GM20431 (cell line): ENCODE results near the gene LY6G6D.

Experiments used
- in situ Hi-C: fragments of 300-500 bp; cut with MseI, MboI; formaldehyde crosslinking; loops from one replicate; pipeline ENCODE4 v1.15.0; 2020; ENCODE audit warnings: low sequenced_read_pairs; ENCODE audit not compliant: unreplicated experiment

Gene LY6G6D

DNA sequence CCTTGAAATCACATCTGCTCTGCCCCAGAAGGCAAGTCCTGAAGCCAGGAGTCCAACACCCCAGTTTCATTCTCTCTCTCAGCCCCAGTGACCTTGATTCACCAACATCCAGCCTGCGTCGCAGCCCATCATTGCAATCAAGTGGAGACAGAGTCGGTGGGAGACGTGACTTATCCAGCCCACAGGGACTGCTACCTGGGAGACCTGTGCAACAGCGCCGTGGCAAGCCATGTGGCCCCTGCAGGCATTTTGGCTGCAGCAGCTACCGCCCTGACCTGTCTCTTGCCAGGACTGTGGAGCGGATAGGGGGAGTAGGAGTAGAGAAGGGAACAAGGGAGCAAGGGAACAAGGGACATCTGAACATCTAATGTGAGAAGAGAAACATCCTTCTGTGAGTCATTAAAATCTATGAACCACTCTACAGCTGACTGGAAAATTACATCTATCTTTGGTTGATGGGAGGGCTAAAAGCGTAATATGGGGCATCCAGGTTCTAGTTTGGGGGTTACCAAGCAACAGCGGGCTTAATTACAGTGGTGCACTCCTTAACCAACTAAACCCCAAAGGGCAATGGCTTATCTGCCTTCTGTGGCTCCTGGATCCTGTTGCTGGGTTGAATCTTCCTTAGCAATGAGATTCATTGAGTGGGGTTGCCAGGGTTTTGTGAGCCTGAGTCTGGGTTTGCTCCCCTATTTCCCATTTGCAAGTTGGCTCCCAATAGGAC is 2.5 kb downstream of the LY6G6D start:
- in situ Hi-C loops = no loop called here

DNA sequence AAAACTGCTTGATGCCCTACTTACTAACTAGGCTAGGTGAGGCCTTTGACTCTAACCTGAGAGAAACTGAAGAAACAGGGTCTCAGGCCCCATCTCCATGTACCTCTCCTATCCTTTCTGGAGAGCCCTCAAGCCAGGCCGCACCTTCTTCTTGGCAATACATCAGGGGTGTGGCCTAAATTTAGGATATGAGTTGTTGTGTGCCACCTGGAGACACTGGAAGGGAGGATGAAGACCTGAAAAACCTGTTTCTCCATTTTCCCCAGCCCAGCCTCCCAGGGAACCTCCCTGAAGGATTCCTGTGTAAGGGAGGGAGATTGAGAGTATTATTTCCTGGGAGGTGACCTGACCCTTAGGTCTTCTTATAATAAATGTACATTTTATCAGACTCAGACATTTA is 3.1 kb downstream of the LY6G6D start:
- in situ Hi-C loops = no loop called here

DNA sequence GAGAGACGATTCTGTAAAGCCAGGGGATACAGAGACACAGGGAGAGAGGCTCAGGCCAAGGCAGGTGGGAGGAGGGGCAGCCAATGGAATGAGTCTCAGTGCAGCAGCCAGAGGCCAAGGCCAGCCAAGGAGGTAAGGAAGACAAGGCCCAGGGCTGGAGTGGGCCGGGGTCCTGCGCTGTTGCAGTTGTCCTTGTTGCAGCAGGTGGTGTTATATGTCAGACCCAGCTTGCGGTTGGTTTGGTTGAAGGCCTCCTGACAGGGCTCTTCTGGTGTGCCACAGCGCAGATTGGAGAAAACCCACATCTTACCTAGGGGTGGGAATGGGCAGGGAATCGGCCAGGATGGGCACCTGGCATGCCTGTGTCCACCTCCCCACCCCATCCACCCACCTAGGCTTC is 3.9 kb downstream of the LY6G6D start:
- in situ Hi-C loops = no loop called here

DNA sequence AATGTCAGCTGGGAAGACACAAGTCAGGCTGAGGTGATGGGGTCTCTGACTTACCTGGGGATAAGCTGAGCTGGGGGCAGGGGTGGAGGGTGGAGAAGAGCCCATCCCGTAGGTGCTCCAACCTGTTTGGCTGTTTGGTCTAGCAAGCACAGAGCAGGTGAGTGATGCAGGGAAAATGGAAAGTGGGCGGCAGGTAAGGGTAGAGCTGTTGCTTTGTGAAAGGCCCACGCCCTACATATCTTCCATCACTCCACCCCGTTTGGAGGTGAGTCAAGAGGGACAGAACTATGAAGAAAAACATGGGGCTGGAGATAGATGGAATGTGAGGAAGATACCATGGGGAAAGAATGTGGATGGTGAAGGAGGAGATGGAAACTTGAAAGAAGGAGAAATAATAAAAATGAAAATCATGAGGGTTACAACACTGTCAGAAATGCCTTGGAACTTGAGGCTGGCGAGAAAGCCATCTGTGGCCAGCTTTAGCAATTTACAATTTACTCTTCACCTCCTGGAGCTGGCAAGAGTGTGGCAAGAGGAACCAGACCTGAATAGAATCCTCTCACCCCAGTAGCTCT is 5.1 kb downstream of the LY6G6D start:
- in situ Hi-C loops = no loop called here

DNA sequence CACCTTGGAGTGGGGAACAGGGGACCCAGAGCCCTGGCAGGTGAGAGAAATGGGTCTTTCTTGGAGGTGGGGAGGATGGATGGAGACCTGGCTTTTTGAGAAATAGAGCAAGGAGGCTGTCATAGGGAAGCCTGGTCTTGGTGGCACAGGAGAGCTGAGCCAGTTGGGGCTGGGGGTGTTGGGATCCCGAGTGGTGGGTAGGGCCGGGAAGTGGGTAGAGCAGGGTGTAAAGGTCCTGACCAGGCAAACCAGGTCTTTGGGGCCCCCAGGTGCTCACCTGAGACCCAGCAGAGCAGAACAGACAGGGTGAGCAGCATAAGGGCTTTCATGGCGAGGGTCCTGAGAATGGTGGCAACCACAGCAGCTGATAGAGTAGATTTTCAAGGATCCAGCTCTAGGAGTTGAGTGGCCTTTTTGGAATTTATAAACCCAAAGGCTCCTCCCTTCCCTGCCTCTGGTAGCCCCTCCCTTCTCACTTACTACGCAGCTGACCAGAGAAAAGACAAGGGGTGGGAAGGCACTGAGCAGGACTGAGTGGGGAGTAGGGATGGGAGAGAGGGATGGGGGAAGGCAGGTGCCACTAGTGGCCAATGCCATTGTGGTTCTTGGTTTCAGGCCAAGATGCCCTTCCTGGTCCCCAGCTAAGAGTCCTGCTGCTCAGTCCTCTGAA is 6.3 kb downstream of the LY6G6D start, which contains the start of gene LY6G6C:
TSS of gene LY6G6C (minus strand) at position 396 of the 670 bp plus-strand sequence. CDS start at position 329, 67 bp downstream.
- in situ Hi-C loops = no loop called here

DNA sequence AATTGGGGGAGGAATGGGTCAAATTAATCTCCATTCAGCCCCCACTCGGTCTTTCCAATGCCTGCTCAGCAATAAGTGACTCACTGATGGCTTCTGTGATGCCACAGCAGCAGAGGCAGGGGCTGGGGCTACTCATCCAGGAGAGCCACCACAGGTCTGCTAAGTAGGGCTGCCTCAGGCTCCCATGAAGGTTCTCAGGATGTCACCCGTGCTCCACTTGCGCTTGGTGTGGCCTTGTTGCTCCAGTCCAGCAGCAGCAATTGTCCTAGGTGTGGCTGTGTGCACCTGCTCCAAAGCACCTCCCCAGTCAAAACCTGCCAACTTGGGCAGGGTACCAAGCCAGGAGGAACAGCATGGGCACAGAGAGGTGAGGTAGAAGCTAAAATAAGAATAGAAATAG is 7.0 kb downstream of the LY6G6D start:
- in situ Hi-C loops = no loop called here

DNA sequence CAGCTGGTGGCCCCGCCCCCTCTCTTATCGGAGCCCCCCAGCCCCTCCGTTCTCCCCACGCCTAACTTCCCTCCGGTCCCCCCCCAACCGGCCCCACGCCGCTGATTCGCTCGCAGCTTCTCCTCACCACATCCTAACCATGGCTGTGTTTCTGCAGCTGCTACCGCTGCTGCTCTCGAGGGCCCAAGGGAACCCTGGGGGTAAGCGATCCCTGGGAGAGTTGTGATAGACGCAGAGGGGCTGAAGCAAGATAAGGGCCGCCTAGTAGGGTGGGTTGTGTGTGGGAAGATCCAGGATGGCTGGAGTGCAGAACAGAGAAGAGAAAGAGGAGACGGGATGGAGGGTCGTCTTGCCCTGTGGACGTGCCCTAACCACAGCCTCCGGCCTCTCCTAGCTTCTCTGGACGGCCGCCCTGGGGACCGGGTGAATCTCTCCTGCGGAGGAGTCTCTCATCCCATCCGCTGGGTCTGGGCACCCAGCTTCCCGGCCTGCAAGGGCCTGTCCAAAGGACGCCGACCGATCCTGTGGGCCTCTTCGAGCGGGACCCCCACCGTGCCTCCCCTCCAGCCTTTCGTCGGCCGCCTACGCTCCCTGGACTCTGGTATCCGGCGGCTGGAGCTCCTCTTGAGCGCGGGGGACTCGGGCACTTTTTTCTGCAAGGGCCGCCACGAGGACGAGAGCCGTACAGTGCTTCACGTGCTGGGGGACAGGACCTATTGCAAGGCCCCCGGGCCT is 8.3 kb downstream of the LY6G6D start, which contains the start of gene MPIG6B:
TSS of gene MPIG6B (plus strand) at position 129 of the 735 bp plus-strand sequence. CDS start at position 140, 11 bp downstream.
- in situ Hi-C loops = no loop called here

DNA sequence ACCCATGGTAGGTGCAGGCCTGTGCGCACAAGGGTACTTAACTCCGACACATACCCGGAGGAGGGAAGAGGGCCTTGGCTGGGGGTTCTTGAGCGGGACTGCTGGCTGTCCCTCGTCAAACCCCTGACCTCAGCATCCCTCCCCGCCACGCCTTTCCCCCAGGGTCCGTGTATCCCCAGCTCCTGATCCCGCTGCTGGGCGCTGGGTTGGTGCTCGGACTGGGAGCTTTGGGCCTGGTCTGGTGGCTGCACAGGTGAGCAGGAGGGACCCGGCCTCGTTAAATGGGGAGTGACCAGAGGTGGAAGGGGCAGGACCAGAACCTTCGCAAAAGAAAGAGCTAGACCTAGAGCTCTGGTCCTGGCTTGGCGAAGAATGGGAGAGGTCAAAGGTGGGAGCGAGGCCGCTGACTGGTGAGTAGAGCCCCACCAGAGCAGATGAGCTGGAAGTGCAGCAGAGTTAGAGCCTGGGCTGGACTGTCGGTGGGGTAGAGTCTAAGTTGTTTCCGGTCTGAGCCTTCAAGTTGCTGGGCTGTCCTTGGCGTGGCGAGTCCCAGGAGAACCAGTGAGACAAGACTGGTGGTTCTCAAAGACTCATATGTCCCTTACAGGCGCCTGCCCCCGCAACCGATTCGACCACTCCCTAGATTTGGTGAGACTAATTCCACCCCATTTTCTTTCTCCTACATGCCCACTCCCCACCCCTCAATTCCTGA is 9.0 kb downstream of the LY6G6D start:
- in situ Hi-C loops = no loop called here

DNA sequence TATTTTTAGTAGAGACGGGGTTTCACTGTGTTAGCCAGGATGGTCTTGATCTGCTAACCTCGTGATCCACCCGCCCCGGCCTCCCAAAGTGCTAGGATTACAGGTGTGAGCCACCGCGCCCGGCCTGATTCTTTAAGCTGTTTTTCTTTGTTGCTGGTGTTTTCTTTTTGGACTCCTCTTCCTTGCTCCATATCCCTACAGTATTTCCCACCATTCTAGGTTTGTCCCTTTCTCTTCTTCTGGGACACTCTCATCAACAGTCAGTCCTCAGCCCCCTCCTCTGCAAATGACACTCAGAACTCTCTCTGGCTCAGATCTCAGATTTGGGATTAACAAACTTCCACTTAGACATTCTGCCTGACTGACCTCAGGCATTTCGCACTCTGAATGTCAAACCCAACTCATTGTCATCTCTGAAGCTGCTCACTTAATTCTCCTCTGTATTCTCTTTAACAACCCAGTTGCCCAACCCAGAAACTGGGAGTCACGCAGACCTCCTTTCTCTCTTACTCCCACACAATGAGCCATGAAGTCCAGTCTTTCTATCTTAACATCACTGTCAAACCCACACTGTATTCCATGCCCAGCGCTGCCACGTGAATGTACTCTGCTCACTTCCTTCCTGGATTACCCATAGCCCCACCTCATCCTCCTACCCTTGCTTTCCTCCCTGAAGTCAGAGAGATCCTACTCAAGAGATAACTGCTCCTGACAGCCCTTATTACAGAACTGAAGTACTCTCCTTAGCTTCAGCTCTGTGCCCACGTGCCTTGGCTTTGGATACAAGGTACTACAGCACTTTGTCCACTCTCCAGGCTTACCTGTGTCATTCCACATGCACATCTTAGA is 10.6 kb downstream of the LY6G6D start:
- in situ Hi-C loops = no loop called here

DNA sequence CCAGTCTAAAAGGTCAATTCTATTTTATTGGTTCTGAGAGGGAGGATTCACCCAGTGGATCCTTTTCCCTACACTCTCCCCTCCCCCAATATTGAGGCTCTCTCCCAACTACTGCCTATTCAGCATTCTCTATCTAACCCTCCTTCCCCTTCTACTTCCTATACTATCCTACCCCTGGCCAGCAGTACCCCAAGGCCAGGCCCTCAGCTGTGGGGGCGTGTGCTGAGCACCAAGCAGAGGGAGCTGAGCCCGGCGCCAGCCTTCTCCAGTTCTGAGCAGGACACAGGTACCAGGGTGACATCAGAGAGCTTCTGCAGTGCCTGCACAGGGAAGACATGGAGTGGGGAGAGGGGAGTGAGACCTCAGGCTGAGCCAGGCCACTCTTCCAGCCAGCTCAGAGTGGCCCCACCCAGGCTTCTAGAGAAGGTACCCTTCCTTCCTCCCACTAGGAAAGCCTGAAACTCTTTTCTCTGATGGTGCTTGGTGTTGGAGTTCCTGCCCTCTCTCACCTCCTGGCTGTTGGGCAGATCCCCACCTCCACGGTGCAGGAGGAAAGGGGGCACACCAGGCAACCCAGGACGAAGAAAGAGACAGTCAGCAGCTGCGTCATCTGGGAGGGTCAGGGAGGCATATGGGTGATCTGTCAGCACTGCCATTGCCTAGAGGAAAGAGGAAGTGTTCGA is 12.0 kb downstream of the LY6G6D start:
- in situ Hi-C loops = no loop called here

DNA sequence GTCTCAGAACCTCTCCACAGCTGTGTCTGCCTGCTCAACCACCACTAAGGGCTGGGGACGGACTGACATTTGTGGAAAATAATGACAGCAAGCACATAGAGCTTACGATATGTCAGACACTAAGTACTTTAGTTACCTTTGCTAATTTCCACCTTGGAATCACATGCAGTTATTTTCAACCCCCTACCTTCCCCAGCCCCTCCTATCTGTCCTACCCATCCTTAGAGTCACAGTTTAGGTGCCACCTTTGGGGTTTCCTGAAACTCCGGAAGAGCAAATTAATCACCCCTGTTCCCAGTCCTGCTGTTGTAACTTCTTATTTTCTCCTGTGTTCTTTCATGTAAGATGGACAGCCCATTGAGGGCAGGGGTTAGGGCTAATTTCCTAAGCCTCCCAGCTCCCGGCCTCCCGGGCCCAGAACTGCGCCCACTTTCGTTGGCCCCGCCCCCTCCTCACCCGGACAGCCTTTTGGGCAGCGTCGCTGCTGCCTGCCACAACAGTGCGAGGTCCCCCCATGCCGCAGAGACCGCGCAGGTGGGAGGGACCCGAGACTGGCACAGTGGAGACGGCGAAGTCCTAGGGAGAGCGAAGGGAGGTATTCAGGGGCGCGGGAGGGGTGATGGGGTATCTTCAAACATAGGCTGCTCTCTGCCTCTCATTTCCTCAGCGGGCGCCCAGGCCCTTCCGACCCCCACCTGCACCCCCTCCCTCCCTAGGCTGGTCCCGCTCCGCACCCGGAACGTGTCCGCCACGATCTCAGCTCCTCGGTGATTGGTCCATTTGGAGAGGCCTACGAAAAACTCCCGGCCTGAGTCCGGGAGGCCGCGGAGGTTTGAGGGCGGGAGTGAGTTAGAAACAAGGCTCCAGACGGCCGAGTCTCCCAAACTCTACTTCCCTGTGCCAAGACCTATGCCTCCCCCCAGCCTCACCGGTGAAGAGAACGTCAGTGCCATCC is 12.8 kb downstream of the LY6G6D start:
- in situ Hi-C loops = no loop called here

DNA sequence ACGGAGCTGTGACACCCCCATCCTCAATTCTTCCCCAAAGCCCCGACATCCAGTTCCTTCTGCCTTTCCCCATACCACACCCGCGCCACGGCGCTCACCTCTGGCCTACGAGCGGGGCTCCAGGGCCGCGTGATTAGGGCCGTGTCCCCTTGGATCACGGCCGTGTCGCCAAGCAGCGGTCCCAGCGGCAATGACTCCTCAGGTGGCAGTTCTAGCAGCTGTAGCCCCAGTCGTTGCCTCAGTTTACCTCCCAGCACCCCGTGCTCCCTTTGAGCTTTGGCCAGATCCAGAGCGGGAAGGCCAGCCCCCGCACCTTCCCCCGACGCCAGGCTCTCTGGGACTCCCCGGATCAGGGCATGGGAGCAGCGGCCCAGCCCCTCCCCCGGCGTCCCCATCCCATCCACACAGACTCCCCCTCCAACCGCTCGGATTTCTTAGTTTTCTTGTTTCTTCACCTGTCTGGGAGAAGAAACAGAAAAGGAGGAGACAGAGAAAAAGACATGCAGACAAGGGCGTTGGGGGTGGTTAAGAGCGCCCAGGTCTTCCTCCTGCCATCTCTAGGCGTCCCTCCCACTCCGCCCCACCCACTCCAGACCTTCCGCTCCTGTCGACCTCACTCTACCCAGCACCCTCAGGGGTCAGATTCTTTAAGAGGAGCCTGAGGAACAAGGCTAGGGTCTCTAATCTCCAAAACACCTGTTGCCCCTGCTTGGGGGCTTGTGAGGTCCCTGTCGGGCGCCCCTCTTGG is 13.8 kb downstream of the LY6G6D start, which contains the start of gene DDAH2:
TSS of gene DDAH2 (minus strand) at position 533 of the 748 bp plus-strand sequence. CDS start at position 395, 138 bp downstream.
- in situ Hi-C loops = no loop called here

DNA sequence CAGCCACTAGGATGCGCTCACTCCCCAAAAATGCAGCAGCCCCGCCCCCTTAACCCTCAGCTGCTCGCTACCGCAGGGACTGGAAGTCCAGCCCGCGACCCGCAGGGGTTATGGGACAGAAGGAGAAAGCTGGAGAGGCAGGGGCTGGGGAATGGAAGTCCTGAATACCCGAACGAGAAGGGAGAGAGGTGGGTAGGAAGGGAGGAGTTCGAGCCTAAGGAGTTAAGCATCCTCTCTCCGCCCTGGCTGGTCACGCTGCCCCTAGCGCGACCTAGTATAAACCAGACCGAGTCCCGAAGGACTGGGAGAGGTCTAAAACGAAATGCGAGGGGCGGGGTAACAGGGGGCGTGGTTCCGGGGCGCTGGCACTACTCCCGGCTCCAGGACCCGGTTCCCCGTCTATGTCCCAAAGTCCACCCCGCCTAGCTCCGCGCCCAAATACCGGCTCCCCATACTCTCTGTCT is 14.4 kb downstream of the LY6G6D start:
- in situ Hi-C loops = no loop called here

DNA sequence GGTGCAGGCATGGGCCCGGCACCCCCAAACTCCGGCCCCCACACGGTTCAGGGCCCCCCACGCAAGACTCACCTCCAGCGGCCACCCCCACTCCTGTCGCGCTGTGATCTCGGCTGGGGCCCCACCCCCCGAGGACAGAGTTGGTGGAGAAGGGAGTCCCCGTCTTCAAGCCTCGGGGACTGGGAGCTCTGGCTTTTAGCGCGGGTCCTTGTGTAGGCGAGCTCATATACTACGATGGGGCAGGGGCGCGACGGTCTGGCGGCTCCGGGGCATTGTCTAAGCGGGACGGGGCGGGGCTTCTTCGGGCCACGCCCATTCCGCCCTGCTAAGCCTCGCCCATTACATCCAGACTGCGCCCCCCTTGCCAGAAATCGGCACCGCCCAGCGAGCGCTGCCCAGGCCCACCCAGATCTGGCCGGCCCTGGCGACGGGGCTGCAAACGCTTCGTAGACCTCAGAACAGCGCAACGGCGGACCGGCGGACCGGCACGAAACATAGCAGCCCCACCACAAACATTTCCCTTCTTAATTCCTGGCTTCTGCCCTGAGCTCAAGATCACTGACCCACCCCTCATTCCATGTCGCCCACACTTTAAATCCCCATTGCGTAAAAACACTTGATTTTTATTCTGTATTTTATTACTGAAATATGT is 15.0 kb downstream of the LY6G6D start:
- in situ Hi-C loops = no loop called here

DNA sequence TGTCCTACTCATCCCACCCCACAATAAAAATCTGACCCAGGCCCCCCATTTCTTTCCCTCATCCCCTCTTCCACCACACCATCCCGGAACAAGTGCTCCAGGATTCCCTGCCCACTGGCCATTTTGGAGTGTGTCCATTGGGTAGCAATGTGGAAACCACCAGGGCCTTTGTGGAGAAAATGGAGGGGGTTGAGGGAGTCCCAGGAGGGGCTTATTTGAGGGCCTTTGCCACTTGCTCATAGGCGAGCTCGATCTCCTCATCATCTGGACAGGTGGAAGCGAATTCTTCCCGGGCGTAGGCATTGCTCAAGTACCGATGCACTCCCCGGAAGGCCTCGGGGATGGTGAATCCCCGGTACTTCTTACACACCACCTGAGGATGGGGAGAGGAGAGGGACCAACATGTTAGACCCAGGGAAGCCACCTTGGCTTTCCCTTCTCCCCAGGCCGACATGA is 15.5 kb downstream of the LY6G6D start:
- in situ Hi-C loops = no loop called here

DNA sequence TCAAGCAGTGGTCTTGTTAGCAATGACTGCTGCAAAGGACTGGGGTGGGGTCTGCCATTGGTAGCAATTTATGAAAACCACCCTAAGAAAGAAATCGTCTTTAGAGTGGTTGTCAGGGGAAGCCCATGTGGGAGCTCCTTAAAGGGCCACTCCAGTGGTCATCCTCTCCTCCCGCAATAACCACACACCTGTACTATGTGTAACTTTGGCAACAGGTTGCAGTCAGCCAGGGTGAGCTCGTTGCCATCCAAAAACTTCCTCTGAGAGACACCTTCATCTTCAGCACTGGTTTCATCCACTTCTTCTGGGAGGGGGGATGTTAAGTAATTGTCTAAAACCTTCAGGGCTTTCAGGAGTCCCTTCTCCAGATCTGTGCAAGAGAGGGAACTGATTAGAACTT is 16.9 kb downstream of the LY6G6D start:
- in situ Hi-C loops = no loop called here
